Activated naive CD8-positive, alpha-beta T cell (primary cell): ENCODE measurements around the gene VSIG8.

Experiments
- H3K27ac Mint-ChIP-seq: one replicate; pipeline ENCODE4 v1.8.0; 2021; ENCODE audit warnings: mixed read lengths
- H3K27me3 Mint-ChIP-seq: one replicate; pipeline ENCODE4 v1.8.0; 2021; ENCODE audit warnings: mixed read lengths
- H3K36me3 Mint-ChIP-seq: one replicate; pipeline ENCODE4 v1.8.0; 2021; ENCODE audit warnings: mixed read lengths
- H3K4me1 Mint-ChIP-seq: one replicate; pipeline ENCODE4 v1.8.0; 2021; ENCODE audit warnings: low read depth, mixed read lengths
- H3K4me3 Mint-ChIP-seq: one replicate; pipeline ENCODE4 v1.8.0; 2021; ENCODE audit warnings: mild to moderate bottlenecking, mixed read lengths
- H3K9me3 Mint-ChIP-seq: one replicate; pipeline ENCODE4 v1.8.0; 2021; ENCODE audit warnings: low read depth, mixed read lengths

VSIG8 gene

DNA sequence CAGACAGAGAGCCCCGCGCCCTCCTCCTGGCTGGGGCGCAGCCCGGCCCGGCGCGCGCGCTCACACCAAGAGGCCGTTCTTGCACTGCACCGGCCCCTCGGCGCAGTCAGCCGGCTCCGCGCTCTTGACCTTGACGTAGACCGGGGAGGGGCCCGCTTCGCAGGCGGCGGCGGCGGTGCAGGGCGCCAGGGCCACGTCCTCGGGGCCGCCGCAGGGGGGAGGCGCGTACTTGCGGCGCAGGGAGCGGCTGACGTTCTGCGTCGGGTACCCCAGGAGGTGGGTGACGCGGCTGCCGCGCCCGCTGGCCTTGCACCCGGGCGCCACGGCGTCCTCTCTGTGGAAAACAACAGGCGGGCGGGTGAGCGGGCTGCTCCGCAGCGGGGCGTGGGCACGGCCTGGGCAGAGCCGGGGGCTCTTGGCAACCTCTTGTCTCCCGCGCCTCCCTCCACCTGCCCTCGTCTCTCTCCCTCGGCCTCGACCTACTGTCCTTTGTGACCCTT is 7.7 kb downstream of the VSIG8 start:
- peak overlapping the region; percentile 87 for H3K4me3 Mint-ChIP-seq
- H3K4me1 Mint-ChIP-seq, result peaks cover 23% of the 10 kb centered on the region
- no peaks in the 10 kb centered on the region for H3K9me3 Mint-ChIP-seq
- peak overlapping the region; percentile 31 for H3K27ac Mint-ChIP-seq
- H3K36me3 Mint-ChIP-seq, result no peaks in the 10 kb centered on the region
- H3K27me3 Mint-ChIP-seq, result no peaks in the 10 kb centered on the region

DNA sequence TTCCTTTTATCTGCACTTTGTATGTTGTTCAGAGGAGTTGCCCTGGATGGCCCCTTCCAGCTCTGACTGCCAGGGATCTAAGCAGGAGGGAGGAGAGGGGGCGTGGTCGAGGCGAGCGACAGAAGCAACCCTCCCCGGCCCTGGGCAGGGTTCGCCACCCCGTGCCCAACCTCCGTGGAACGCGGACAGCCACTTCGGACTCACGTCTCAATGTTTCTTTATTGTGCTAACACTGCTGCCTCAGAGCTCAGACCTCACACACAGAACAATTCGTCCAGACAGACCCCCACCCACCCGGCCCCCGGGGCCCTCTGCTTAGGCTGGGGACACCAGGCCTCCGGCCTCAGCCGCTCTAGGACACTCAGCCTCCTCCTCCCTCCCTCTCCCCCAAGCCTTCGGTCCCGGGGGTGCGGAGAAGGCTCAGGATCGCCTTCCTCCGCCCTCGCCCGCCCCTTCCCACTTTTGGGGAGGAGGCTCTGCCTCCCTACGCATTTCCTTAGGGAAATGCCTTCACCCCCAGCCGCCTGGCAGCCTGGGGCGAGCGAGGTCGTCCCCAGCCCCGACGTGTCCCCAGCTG is 8.3 kb downstream of the VSIG8 start:
- no peaks in the 10 kb centered on the region for H3K36me3 Mint-ChIP-seq
- no peaks in the 10 kb centered on the region for H3K27me3 Mint-ChIP-seq
- peak overlapping the region; percentile 87 for H3K4me3 Mint-ChIP-seq
- no peaks in the 10 kb centered on the region for H3K9me3 Mint-ChIP-seq
- peak overlapping the region; percentile 74 for H3K27ac Mint-ChIP-seq
- H3K4me1 Mint-ChIP-seq, result peaks cover 23% of the 10 kb centered on the region

DNA sequence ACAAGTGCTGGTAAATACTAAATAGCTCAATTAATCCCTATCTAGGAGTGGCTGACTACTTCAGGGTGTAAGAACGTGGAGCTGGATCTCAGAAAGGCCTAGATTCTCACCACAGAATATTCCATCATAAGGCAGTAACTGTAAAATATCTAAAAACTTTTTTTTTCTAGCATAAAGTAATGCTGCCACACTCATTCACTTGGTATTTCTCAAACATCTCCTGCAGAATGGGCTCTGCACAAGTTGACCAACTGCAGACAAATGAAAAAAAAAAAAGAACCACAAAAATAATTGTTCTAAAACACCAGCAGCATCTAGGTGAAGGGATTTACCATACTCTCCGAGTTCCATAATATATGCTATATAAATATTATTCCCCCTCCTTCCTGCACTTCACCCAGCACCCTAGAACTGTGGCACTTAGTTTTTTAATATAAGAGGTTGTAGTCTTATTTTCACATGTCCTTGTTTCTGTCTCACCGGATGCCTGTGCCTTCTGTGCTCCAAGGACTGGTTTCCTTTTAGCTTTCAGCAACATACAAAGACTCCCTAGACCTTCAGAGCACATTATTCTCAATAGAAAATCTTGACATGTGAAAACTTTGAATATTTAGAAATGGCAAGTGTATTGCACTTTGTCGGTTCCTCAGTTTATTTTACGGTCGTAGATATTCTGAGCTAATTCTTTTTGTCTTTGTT is 8.9 kb downstream of the VSIG8 start:
- Mint-ChIP-seq H3K36me3 (no peaks in the 10 kb centered on the region), H3K9me3 (no peaks in the 10 kb centered on the region), H3K4me1 (peaks cover 23% of the 10 kb centered on the region), H3K27me3 (no peaks in the 10 kb centered on the region), H3K4me3 (peak overlapping the region; percentile 87), H3K27ac (peak overlapping the region; percentile 74)

DNA sequence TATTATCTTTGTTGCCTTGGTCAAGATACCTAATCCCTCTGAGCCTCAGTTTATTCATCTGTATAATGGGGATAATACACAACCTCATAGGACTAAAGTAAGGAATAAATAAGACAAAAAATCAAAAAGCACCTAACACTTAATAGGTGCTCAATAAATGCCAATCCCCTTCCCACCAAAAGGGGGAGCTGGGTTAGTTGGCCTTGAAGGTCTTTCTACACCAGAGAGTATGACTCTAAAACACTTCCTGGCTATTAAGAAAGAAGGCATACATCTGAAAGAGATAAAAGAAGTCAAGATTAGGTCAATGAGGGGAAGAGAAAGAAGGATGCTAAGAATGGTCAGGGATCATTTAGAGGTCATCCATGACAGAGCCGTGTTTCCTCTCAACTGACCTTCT is 11.1 kb downstream of the VSIG8 start:
- Mint-ChIP-seq H3K4me1 (peaks cover 23% of the 10 kb centered on the region), H3K36me3 (no peaks in the 10 kb centered on the region)

DNA sequence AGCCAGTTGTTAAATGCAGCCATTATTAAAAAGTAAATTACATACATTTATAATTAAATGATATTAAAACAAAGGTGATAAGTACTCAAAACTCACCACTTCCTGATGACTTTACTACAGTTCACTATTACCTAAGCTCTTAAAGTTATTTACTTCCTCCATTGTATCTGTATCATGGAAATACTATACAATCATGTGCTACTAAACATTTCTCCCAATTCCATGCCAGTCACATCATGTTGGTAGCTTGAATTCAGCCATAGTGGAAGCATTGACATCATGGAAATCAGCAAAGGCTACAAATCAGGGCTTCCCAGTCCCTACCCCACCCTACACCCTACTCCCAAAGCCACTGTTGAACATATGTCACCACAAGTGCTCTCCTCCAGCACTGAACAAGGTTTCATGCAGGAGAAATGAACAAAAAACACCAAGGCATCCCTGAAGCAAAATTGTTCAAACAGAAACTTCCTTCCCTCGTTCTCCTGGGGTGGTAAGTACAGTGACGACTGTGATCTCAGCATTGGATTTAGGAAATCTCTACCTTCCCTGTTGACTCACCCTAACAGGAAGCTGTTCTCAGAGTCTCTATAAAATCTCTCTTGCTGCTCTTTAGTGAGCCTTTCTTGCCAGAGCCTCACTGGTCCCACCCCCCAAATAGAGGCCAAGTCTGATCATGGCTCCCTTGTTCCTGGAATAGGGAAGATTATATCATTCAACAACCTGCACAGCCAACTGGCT is 12.7 kb downstream of the VSIG8 start:
- H3K27ac Mint-ChIP-seq, result no peak overlapping the region

More for the DNA sequence above, 11.1 kb downstream of the VSIG8 start:
- no peak overlapping the region for H3K4me3 Mint-ChIP-seq
- H3K9me3 Mint-ChIP-seq, result no peaks in the 10 kb centered on the region
- no peaks in the 10 kb centered on the region for H3K27me3 Mint-ChIP-seq
- H3K27ac Mint-ChIP-seq, result no peak overlapping the region

DNA sequence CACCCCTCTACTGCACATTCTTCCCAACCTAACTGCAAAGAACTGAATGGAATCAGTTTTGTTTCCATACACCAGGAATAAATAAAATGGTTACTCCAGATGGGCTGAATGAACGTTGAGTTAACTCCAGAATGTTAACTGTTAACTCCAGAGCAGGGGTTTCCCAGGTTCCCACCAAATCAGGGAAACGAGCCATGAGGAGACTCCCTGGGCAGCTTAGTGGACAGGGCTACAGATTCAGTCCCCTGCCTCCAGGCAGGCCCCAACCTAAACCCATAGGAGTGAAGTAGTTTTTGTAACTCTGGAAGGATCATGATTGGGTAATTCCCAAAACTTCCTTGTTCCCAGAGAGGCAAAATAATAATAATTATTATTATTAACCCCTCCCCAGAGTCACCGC is 14.1 kb downstream of the VSIG8 start:
- Mint-ChIP-seq H3K27me3 (no peaks in the 10 kb centered on the region), H3K36me3 (peaks cover 2% of the 10 kb centered on the region), H3K27ac (no peak overlapping the region), H3K4me1 (peaks cover 9% of the 10 kb centered on the region), H3K9me3 (no peaks in the 10 kb centered on the region), H3K4me3 (no peak overlapping the region)

More for the DNA sequence above, 12.7 kb downstream of the VSIG8 start:
- Mint-ChIP-seq H3K4me3 (no peak overlapping the region), H3K27me3 (no peaks in the 10 kb centered on the region), H3K9me3 (no peaks in the 10 kb centered on the region), H3K4me1 (peaks cover 16% of the 10 kb centered on the region), H3K36me3 (peaks cover 2% of the 10 kb centered on the region)

DNA sequence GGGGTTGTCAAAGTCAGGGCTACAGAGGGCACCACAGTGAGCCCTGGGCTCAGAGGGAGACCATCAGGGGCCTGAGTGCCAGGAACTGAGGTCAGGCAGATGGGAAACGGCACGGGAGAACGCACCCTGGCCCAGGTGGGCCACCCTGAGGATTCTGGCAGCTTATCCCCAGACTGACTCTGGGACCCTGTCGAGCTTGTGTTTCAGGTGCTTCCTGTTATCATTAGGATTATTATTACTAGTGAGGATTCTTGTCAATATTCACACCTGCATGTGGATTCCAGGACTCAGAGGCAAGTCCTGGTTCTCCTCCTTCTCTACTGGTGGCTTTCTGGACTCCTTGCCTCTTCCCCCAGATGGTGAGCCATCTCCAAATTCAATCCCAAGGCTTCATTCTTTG is 15.2 kb downstream of the VSIG8 start:
- Mint-ChIP-seq H3K4me1 (peaks cover 5% of the 10 kb centered on the region), H3K36me3 (peaks cover 2% of the 10 kb centered on the region), H3K9me3 (no peaks in the 10 kb centered on the region), H3K27me3 (no peaks in the 10 kb centered on the region), H3K27ac (no peak overlapping the region), H3K4me3 (no peak overlapping the region)

DNA sequence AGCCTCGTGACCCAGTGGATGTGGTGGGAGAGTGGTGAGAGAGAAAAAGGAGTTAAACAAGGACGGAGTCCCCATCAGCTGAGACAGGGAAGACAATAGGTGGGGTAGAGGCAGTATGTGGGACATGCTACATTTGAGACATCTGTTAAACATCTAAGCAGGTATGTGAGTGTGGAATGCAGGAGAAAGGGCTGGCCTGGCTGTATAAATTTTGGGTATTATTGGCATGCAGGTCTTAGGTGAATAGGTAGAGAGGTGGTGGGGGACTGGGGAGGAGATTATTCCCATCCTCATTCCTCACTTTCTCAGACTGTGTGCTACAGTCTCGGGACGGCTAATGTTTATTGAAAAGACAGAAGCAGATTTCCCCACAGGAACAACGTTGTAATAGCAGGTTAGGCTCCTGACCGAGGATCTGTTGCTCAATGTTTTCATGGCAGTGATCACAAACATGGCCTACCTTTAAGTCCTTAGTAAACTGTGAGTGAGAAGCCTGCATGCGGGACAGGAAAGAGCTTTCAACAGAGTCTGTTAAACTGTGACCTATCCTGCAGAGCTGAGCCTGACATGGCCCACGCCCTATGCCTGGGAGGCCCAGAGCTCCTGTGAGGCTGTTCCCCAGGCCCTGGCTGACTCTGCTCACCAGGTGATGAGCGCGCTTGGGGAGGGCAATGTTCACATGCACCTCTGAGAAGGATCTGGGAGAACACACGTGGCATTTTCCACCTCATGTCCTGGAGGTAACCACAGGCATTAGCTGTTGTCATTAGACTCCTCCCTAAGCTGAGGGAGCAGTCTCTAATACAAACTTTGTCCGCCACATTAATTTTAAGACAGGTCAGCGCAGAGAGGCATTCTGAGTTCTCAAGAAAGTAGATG is 16.5 kb downstream of the VSIG8 start:
- no peak overlapping the region for H3K27ac Mint-ChIP-seq
- no peaks in the 10 kb centered on the region for H3K9me3 Mint-ChIP-seq
- H3K27me3 Mint-ChIP-seq, result no peaks in the 10 kb centered on the region
- H3K4me1 Mint-ChIP-seq, result peaks cover 3% of the 10 kb centered on the region
- H3K36me3 Mint-ChIP-seq, result peaks cover 6% of the 10 kb centered on the region
- H3K4me3 Mint-ChIP-seq, result no peak overlapping the region

DNA sequence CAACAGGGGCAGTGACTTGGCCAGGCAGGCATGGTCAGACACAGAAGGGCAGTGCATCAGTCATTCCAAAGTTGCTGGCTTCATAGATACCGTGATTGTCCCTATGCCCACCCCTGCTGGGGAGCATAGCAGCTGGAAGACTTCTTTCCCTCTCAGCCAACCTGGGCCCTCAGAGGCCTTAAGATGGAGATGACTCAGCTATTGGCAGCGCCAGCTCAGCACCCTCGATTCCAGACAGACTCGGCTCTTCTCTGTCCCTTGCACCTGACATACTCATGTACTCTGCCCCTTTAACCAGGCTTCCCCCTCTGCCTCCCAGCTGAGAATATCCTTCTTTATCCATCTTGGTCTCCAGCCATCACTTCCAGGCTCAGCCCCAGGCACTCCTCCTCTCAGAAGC is 19.0 kb downstream of the VSIG8 start:
- no peaks in the 10 kb centered on the region for H3K9me3 Mint-ChIP-seq
- no peak overlapping the region for H3K4me3 Mint-ChIP-seq
- H3K27ac Mint-ChIP-seq, result no peak overlapping the region
- peaks cover 8% of the 10 kb centered on the region for H3K36me3 Mint-ChIP-seq
- peaks cover 9% of the 10 kb centered on the region for H3K4me1 Mint-ChIP-seq
- H3K27me3 Mint-ChIP-seq, result no peaks in the 10 kb centered on the region

DNA sequence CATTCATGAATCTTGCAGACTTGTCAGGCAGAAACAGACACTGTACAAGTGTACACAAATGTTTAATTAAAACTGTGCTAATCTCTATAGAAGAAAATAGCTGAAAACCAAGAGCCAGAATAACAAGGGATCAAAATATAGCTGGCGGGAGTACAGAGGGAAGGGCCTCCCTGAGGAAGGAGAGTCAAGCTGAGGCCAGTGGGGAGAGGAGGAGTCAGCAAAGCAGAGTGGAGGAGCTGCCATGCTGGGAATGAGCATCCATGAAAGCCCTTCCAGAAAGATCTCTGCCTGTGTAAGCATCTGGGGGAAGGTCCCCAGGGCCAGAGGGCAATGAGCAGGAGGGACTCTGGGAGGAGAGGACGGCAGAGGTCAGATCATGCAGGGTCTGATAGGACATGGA is 20.7 kb downstream of the VSIG8 start:
- Mint-ChIP-seq H3K36me3 (peaks cover 11% of the 10 kb centered on the region), H3K9me3 (no peaks in the 10 kb centered on the region), H3K27me3 (no peaks in the 10 kb centered on the region), H3K4me1 (peaks cover 6% of the 10 kb centered on the region), H3K27ac (no peak overlapping the region), H3K4me3 (no peak overlapping the region)

DNA sequence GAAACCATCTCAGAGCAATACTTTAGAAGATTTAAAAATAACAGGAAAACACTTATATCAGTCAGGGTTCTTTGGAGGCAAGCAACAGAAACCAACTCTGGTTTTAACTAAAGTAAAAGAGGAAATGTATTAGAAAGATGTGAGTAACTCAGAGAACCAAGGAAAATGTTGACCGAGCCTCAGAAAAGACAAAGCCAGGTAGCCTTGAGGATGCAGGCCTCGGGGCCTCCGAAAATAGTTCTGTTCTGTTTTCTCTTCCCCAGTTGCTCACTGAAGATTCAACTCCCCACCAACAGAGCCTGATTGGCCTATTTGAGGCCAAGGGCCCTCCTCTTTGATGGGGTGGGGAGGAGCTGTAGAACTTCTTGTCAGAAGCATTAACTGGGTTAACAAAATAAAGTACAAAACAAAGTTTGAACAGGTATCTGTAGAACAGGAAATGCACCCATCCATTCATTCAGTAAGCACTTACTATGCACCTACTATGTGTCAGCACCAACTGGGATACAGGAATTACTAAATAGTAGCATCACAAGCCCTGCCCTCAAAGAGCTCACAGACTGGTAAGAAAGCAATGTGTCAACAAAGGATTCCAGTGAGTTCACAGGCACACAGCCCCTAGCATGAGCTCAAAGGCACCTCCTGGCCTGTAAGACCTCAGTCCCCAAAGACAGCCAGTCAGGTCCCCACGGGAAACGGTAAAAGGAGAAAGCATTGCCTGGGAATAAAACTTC is 23.2 kb downstream of the VSIG8 start:
- H3K4me1 Mint-ChIP-seq, result peaks cover 6% of the 10 kb centered on the region
- no peaks in the 10 kb centered on the region for H3K9me3 Mint-ChIP-seq
- no peak overlapping the region for H3K27ac Mint-ChIP-seq
- H3K36me3 Mint-ChIP-seq, result peaks cover 17% of the 10 kb centered on the region
- H3K27me3 Mint-ChIP-seq, result no peaks in the 10 kb centered on the region
- no peak overlapping the region for H3K4me3 Mint-ChIP-seq

DNA sequence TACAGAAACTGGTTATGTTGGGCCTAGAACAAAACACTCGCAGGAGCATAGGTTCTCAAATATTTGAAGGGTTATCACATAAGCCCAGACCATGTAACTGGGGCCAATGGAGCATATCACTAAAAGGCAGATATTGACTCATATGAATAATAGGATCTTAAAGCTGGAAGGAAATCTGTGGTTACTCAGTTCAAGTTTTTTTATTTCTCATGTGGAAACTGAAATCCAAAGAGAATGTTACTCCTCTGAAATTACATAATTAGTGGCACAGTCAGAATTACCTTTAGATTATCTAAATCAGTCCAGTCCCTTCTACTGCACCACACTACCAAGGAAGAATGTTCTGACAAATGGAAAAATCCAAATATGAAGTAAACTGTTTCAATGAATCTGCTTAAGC is 23.7 kb downstream of the VSIG8 start:
- peaks cover 19% of the 10 kb centered on the region for H3K36me3 Mint-ChIP-seq
- H3K4me1 Mint-ChIP-seq, result peaks cover 6% of the 10 kb centered on the region
- H3K27me3 Mint-ChIP-seq, result no peaks in the 10 kb centered on the region
- no peak overlapping the region for H3K4me3 Mint-ChIP-seq
- H3K27ac Mint-ChIP-seq, result no peak overlapping the region
- H3K9me3 Mint-ChIP-seq, result no peaks in the 10 kb centered on the region

DNA sequence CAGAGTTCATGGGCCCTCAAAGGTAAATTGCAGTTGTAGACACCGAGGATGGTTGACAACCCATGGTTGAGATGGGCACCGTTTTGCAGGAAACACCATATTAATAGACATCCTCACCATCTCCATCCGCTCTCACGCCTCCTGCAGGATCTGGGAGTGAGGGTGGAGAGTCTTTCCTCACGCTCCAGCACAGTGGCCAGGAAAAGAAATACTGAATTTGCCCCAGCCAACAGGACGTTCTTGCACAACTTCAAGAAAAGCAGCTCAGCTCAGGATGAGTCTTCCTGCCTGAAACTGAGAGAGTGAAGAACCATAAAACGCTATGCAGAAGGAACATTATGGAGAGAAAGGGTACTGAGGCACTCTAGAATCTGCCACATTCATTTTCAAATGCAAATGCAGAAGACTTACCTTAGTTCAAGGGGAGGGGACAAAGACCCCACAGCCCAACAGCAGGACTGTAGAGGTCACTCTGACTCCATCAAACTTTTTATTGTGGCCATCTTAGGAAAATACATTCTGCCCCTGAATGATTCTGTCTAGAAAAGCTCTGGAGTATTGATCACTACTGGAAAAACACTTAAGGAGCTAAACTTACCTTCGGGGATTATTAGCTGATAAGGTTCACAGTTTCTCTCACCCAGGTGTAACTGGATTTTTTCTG is 26.5 kb downstream of the VSIG8 start:
- peaks cover 6% of the 10 kb centered on the region for H3K4me1 Mint-ChIP-seq
- no peaks in the 10 kb centered on the region for H3K27me3 Mint-ChIP-seq
- H3K36me3 Mint-ChIP-seq, result peaks cover 19% of the 10 kb centered on the region
- H3K4me3 Mint-ChIP-seq, result no peak overlapping the region
- H3K27ac Mint-ChIP-seq, result no peak overlapping the region
- H3K9me3 Mint-ChIP-seq, result no peaks in the 10 kb centered on the region

DNA sequence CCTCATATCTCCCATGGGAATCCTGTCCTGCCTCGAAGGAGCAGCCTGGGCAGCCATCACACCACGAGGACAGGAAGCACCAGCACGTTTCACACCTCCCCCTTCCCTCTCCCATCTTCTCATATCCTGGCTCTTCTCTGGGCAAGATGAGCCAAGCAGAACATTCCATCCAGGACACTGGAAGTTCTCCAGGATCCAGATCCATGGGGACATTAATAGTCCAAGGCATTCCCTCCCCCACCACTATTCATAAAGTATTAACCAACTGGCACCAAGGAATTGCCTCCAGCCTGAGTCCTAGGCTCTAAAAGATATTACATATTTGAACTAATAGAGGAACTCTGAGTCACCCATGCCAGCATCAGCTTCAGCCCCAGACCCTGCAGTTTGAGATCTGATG is 27.1 kb downstream of the VSIG8 start:
- Mint-ChIP-seq H3K4me1 (peaks cover 6% of the 10 kb centered on the region), H3K36me3 (peaks cover 19% of the 10 kb centered on the region)

More for the DNA sequence above, 27.1 kb downstream of the VSIG8 start:
- no peaks in the 10 kb centered on the region for H3K27me3 Mint-ChIP-seq
- H3K9me3 Mint-ChIP-seq, result no peaks in the 10 kb centered on the region
- no peak overlapping the region for H3K4me3 Mint-ChIP-seq
- H3K27ac Mint-ChIP-seq, result no peak overlapping the region
